Adrenal gland (tissue), 5 donors: Measurements from ENCODE around the gene FSIP1.

ENCODE experiments used
- CTCF ChIP-seq, 6 experiments: fragments of 450-650 bp in 4 of 6; fragments of 200-600 bp in 2 of 6; sonication (generic) in 1 of 6; IDR thresholded peaks; 1 replicate in 5 of 6; 2 replicates in 1 of 6; pipeline versions ENCODE4 v1.5.1 to v1.8.0; 2016 to 2021; ENCODE audit warnings: antibody characterized with exemption in 6 of 6, mild to moderate bottlenecking in 2 of 6, moderate library complexity in 1 of 6
- POLR2A ChIP-seq, 2 donors: fragments of 450-650 bp; IDR thresholded peaks; one replicate each; pipeline ENCODE4 v1.6.1; 2017; ENCODE audit warnings: antibody characterized with exemption in 2 of 2, mild to moderate bottlenecking in 2 of 2, moderate library complexity in 1 of 2
- donor health status: DM: no; HTN: no; CAD: no.

DNA sequence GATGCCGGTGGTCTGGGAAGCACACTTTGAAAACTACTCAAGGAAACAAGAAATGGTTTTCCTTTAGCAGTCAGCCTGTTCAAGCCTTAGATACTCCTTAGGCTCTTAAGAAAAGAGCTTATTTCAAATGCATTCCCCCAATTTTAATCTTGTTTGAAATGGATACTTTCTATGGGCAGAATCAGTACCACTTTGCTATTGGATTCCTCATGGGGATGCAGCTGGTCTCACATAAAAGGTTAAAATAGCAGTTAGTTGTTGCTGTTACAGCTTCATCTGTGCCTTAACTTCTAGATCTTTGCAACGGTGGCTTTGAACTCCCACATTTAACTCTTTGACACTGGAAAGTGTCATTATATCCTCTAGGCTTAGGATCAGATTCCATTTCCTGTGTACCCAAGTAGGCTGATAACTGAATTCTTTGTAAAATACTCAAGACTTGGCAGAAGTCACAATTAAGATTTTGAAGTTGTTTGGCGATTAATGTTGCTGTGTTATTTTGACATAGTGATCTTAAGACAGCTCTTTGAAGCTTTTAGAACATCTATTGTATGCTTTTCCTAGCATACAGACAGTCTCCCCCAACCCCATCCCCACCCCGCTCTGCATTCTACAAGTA, 199.6 kb downstream of the FSIP1 start:
- TF ChIP-seq CTCF (IDR thresholded peaks at IDR 0.05) (no peak), POLR2A (IDR thresholded peaks at IDR 0.05) (peak in 1 of 2 donors; percentile 63)
